ENCODE results near the gene ERVK3-1. TPM values are rescaled to one million over a fixed set of nuclear protein-coding genes. Genes with fewer than 3 reads are reported as not detected.
A peak's percentile ranks its signal among the peaks of the same experiment; 100 is the strongest.

ERVK3-1 gene
- total and polyA plus RNA-seq, 4 experiments from 2014 or later = 59.3 to 76.6 (median 73.1) TPM

GRCh38 chr19:58355908-58356765, 51.0 kb downstream of the ERVK3-1 start:
- Histone ChIP-seq H3K4me1 (ENCODE audit: insufficient read depth, low read length) (peaks cover 18% of the 10 kb centered on the region), H3K4me3 (ENCODE audit: low read length in 2 of 2) (peak overlapping the region in 1 of 2 donors; percentile 47), H3K27ac (ENCODE audit: low read depth, low read length) (no peak overlapping the region), H3K36me3 (ENCODE audit: insufficient read depth, low read length) (no peaks in the 10 kb centered on the region), H3K9me3 (ENCODE audit: control insufficient read depth in 1 of 2, low read length in 2 of 2) (no peaks in the 10 kb centered on the region), H3K27me3 (ENCODE audit: insufficient read depth, low read length) (no peaks in the 10 kb centered on the region)
- Mint-ChIP-seq H3K4me1 (peaks cover 0 to 25% (median 7%) of the 10 kb centered on the region in 4 donors), H3K36me3 (no peaks in the 10 kb centered on the region), H3K4me3 (peak overlapping the region; percentile 29 to 74 (median 60)), H3K27ac (peak overlapping the region in 1 of 7 donors; percentile 51), H3K27me3 (no peaks in the 10 kb centered on the region), H3K9me3 (no peaks in the 10 kb centered on the region)
- peak; percentile 45 to 50 (median 46) for DNase-seq
- intact Hi-C loops (cut with micrococcal nuclease) = no loop called here
- CTCF ChIA-PET (ENCODE audit: partially characterized antibody) = no interaction called here
- POLR2A ChIA-PET (ENCODE audit: partially characterized antibody) = interaction anchor here (1.0 to 2.2 kb wide), 10 partner anchors 9 to 587 kb away, joined by 3 to 22 read pairs (median 4); partner anchors contain the start of genes ZNF274, ZNF584 and ZNF586

- intact Hi-C loops (cut with micrococcal nuclease) = no loop called here
- ChIA-PET CTCF (ENCODE audit: partially characterized antibody) (no interaction called here), POLR2A (ENCODE audit: partially characterized antibody) (interaction anchor here (0.7 to 2.2 kb wide), 11 partner anchors 10 to 588 kb away, joined by 3 to 22 read pairs (median 4); partner anchors contain the start of genes ZNF274, ZNF584 and ZNF586)
- no peaks in the 10 kb centered on the region for H3K9me3 ChIP-seq (ENCODE audit: control insufficient read depth in 1 of 2, low read length in 2 of 2)
- H3K36me3 Mint-ChIP-seq = no peaks in the 10 kb centered on the region
- no peaks in the 10 kb centered on the region for H3K36me3 ChIP-seq (ENCODE audit: insufficient read depth, low read length)
- H3K9me3 Mint-ChIP-seq = no peaks in the 10 kb centered on the region
- peak overlapping the region; percentile 23 to 74 (median 59) for H3K4me3 Mint-ChIP-seq
- no peaks in the 10 kb centered on the region for H3K27me3 ChIP-seq (ENCODE audit: insufficient read depth, low read length)
- H3K27ac Mint-ChIP-seq = peak overlapping the region in 2 of 7 donors; percentile 17 to 30
- DNase-seq = no peak
- peak overlapping the region in 1 of 2 donors; percentile 47 for H3K4me3 ChIP-seq (ENCODE audit: low read length in 2 of 2)
- peaks cover 2 to 29% (median 10%) of the 10 kb centered on the region in 4 donors for H3K4me1 Mint-ChIP-seq
- peaks cover 24% of the 10 kb centered on the region for H3K4me1 ChIP-seq (ENCODE audit: insufficient read depth, low read length)
- no peak overlapping the region for H3K27ac ChIP-seq (ENCODE audit: low read depth, low read length)
- H3K27me3 Mint-ChIP-seq = no peaks in the 10 kb centered on the region
These were observed 51.7 kb downstream of the ERVK3-1 start for GRCh38 chr19:58356766-58357480.

- DNase-seq = no peak
- Histone ChIP-seq H3K27ac (ENCODE audit: low read depth, low read length) (no peak overlapping the region), H3K27me3 (ENCODE audit: insufficient read depth, low read length) (no peaks in the 10 kb centered on the region), H3K36me3 (ENCODE audit: insufficient read depth, low read length) (no peaks in the 10 kb centered on the region), H3K4me3 (ENCODE audit: low read length in 2 of 2) (no peak overlapping the region), H3K9me3 (ENCODE audit: control insufficient read depth in 1 of 2, low read length in 2 of 2) (no peaks in the 10 kb centered on the region), H3K4me1 (ENCODE audit: insufficient read depth, low read length) (peaks cover 27% of the 10 kb centered on the region)
- Mint-ChIP-seq H3K36me3 (peaks cover 0 to 1% of the 10 kb centered on the region in 2 donors), H3K27me3 (no peaks in the 10 kb centered on the region), H3K9me3 (no peaks in the 10 kb centered on the region), H3K4me3 (peak overlapping the region in 4 of 8 donors; percentile 21 to 46 (median 30)), H3K4me1 (peaks cover 4 to 27% (median 14%) of the 10 kb centered on the region in 4 donors), H3K27ac (no peak overlapping the region)
- intact Hi-C loops (cut with micrococcal nuclease) = no loop called here
- CTCF ChIA-PET (ENCODE audit: partially characterized antibody) = interaction anchor here (1.4 kb wide), 1 partner anchor 9 kb away, joined by 3 read pairs; no protein-coding TSS in a partner anchor
- POLR2A ChIA-PET (ENCODE audit: partially characterized antibody) = interaction anchor here (0.7 to 2.2 kb wide), 4 partner anchors 10 to 175 kb away, joined by 3 to 22 read pairs (median 6); partner anchors contain the start of gene ZNF274
These were observed 52.4 kb downstream of the ERVK3-1 start for GRCh38 chr19:58357481-58358145.

- Histone ChIP-seq H3K4me1 (ENCODE audit: insufficient read depth, low read length) (peaks cover 17% of the 10 kb centered on the region), H3K27me3 (ENCODE audit: insufficient read depth, low read length) (no peaks in the 10 kb centered on the region), H3K9me3 (ENCODE audit: control insufficient read depth in 1 of 2, low read length in 2 of 2) (no peaks in the 10 kb centered on the region), H3K4me3 (ENCODE audit: low read length in 2 of 2) (peak overlapping the region; percentile 90 to 98), H3K36me3 (ENCODE audit: insufficient read depth, low read length) (no peaks in the 10 kb centered on the region), H3K27ac (ENCODE audit: low read depth, low read length) (peak overlapping the region; percentile 69)
- H3K27ac Mint-ChIP-seq = peak overlapping the region; percentile 54 to 98 (median 93)
- DNase-seq = peak in 2 of 5 donors; percentile 20 to 24
- peak overlapping the region; percentile 90 to 98 (median 93) for H3K4me3 Mint-ChIP-seq
- peaks cover 0 to 3% of the 10 kb centered on the region in 2 donors for H3K36me3 Mint-ChIP-seq
- CTCF ChIA-PET (ENCODE audit: partially characterized antibody) = interaction anchor here (0.5 to 1.5 kb wide), 4 partner anchors 12 to 1258 kb away, joined by 3 to 5 read pairs (median 4); partner anchors contain the start of gene ZNF837
- H3K27me3 Mint-ChIP-seq = no peaks in the 10 kb centered on the region
- H3K9me3 Mint-ChIP-seq = no peaks in the 10 kb centered on the region
- peaks cover 6 to 13% (median 10%) of the 10 kb centered on the region in 4 donors for H3K4me1 Mint-ChIP-seq
- intact Hi-C loops (cut with micrococcal nuclease) = loop anchor here (1.0 kb wide), 8 partner anchors 15 to 84 kb away; partner anchors contain the start of genes ERVK3-1, ZNF132, ZNF584 and ZNF8
- POLR2A ChIA-PET (ENCODE audit: partially characterized antibody) = interaction anchor here (0.7 to 5.5 kb wide), 20 partner anchors 13 to 972 kb away, joined by 3 to 77 read pairs (median 8); partner anchors contain the start of genes CHMP2A, ERVK3-1, RPS5 and TRIM28
These were observed 56.7 kb downstream of the ERVK3-1 start for GRCh38 chr19:58361900-58362271.

GRCh38 chr19:58362272-58362994, 57.3 kb downstream of the ERVK3-1 start, which contains the start of gene ZNF497:
Gene ZNF497 (minus strand): TSS chr19:58362751. CDS start chr19:58357635, 5,116 bp downstream.
- peak within 1 kb of the TSS; percentile 90 to 98 for H3K4me3 ChIP-seq (ENCODE audit: low read length in 2 of 2)
- Mint-ChIP-seq H3K4me3 (peak within 1 kb of the TSS; percentile 90 to 98 (median 93)), H3K9me3 (no peaks in the 10 kb centered on the region), H3K27ac (peak within 1 kb of the TSS; percentile 79 to 98 (median 94)), H3K4me1 (peaks cover 6 to 13% (median 9%) of the 10 kb centered on the region in 4 donors), H3K36me3 (peaks cover 0 to 3% of the 10 kb centered on the region in 2 donors), H3K27me3 (no peaks in the 10 kb centered on the region)
- no peaks in the 10 kb centered on the region for H3K36me3 ChIP-seq (ENCODE audit: insufficient read depth, low read length)
- ChIA-PET POLR2A (ENCODE audit: partially characterized antibody) (interaction anchor here (0.7 to 5.5 kb wide), 27 partner anchors 8 to 973 kb away, joined by 3 to 77 read pairs (median 7); partner anchors contain the start of genes CHMP2A, ERVK3-1, RPS5 and TRIM28), CTCF (ENCODE audit: partially characterized antibody) (interaction anchor here (0.5 to 3.0 kb wide), 9 partner anchors 11 to 1258 kb away, joined by 3 to 11 read pairs (median 5); partner anchors contain the start of genes ZBTB45, ZNF544 and ZNF837)
- H3K27me3 ChIP-seq (ENCODE audit: insufficient read depth, low read length) = no peaks in the 10 kb centered on the region
- H3K27ac ChIP-seq (ENCODE audit: low read depth, low read length) = peak within 1 kb of the TSS; percentile 69
- peaks cover 11% of the 10 kb centered on the region for H3K4me1 ChIP-seq (ENCODE audit: insufficient read depth, low read length)
- no peaks in the 10 kb centered on the region for H3K9me3 ChIP-seq (ENCODE audit: control insufficient read depth in 1 of 2, low read length in 2 of 2)
- DNase-seq = peak; percentile 95 to 96 (median 95)
- intact Hi-C loops (cut with micrococcal nuclease) = loop anchor here (1.0 kb wide), 8 partner anchors 15 to 84 kb away; partner anchors contain the start of genes ERVK3-1, ZNF132, ZNF584 and ZNF8
